ENCODE results near the gene ATXN7L1.

ATXN7L1 gene

DNA sequence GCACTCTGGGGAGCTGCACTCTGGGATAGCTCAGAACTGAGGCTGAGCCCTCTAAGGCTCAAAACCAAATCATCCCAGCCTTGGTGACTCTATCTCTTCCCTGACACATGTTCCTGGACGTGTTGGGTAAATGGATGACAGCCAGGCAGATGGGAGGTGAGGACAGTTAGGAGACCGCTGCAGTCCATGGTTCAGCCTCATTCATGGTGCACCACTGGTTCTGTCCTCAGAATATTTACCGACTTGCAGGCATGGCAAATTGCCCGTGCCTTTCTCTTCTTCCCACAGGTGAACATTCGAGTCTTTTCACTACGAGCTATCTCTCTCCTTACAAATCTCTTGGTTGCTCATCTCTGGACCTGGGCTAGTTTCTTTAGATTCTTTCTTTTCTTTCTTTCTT lies 214.8 kb downstream of the ATXN7L1 start:
- DNase-seq: no peak

DNA sequence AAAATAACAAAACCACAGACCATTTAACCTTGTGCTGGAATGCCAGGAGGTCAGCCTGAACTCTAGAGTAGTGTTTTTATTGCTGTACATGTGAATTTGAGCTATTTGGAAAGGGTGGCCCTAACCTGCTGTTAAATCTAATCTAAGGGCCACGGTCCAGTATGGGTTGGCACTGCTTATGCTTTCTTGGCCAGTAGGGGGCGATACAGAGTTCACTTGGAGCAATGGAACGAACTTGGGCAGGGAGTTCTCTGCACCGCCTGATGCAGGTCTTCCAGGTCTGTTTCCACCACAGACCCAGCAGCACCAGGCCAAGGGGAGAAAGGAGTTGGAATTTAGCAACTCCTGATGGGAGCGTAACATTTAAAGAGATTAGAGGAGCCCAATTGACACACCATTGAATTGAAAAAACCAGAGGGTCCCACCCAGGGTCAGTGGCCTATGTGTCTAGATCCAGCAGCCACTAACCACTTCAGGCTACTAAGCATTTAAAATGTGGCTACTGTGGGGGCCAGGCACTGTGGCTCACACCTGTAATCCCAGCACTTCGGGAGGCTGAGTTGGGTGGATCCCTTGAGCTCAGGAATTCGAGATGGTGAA lies 219.4 kb downstream of the ATXN7L1 start:
- peak; percentile 65 for DNase-seq

DNA sequence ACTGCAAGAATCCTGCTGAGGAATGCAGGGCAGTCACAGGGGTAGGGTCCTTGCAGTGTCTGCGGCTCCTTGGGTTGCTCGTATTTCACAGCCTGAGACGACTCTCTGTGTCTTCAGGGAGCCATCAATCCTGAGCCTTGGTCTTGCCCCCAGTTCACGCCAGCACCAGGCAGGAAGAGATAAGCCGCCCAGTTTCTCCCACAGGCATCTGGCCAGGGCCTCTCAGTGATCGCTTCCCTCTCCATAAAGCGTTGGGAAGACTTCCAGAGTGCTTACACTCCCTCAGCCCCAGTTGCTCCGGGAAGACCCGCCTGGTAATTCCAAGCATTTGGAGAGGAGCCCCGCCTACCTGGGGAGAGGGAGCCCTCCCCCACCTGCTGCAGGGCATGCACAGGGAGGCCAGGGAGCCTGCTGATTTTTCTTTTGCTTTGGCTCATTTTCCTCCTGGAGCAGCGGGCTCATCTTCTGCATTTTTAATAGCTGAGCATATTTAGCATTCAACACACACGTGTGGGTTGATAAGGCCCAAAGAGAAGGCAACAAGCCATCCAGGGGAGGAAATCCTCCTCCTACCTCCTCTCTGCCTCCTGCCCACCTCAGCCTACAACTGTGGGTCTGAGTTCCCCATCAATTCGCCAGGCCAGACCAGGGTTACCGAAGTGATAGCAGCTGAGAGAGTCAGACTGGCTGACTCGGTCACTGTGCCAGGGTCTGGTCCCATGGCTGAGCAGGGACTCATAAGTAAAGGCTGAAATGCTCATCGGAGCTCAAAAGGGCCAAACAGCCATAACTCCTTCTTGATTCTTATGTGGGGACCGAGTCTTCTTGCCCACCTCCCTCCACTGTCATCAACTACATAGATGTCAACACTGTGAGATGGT lies 220.7 kb downstream of the ATXN7L1 start:
- no peak for DNase-seq

DNA sequence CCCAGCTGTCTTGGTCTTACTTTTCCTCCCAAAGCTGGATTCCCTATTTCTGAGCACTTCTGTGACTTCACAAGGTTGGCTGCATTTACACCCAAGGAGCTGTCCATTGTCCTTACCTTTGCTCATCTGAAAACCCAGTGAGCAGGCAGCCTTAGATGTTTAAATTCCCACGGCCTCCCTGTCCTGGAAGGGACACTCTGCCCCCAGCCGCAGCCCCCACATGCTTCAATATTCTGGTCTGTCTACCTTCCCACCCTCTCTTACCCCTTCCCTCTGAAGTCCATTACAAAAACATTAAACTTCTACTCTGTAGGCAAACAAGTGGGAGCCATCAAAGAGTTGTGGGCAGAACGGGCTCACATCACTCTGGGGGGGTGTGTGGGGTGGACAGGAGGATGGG lies 221.3 kb downstream of the ATXN7L1 start:
- no peak for DNase-seq

DNA sequence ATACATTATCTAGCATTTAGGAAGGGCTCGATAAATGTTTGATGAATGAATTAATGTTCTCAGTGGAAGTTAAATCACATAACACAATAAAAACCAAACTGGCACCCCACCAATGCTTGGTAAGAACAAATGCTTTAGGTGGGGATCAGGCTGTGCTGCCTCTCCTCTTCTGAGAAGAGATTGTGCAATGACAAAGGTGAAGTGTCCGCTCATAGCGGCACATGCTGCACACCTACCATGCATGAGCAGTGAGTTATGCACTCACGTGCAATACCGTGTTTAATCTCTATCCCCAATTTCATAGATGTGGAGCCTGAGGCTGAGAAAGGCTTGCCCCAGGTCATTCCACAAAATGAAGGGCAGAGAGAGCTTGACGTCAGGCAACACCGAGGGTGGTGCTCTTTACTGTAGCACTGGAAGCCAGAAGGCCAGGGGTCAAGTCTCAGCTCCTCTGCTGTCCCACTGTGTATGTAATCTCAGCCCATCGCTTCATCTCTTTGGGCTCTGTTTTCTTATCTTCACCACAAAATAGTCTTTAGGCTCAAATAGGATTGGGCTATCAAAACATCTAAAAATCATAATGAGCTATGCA lies 222.2 kb downstream of the ATXN7L1 start:
- DNase-seq: no peak

DNA sequence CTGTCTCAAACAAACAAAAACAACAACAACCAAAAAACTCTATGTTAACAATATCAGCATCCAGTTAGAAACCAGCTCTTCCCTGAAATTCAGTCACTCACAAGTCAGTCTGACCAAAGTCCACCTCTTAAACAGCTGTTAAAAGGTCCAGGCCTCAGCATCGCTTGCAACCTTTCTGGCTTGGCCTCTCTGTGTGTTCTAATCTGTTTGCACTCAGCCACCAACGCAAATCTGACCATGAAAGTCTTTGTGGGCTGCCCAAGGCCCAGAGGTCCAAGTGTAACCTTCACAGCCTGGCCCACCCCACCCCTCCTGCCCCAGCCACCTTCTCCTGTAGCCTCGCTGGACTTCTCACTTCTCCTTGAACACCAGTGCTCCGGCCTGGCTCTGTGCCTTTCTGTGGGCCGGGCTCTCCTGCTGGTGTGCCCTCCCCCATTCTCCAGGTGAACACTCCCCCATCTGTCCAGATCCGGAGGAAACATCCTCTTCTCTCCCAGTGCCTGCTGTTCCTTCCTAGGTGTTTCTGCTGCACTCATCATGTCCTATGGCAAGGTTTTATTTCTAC lies 222.9 kb downstream of the ATXN7L1 start:
- no peak for DNase-seq

DNA sequence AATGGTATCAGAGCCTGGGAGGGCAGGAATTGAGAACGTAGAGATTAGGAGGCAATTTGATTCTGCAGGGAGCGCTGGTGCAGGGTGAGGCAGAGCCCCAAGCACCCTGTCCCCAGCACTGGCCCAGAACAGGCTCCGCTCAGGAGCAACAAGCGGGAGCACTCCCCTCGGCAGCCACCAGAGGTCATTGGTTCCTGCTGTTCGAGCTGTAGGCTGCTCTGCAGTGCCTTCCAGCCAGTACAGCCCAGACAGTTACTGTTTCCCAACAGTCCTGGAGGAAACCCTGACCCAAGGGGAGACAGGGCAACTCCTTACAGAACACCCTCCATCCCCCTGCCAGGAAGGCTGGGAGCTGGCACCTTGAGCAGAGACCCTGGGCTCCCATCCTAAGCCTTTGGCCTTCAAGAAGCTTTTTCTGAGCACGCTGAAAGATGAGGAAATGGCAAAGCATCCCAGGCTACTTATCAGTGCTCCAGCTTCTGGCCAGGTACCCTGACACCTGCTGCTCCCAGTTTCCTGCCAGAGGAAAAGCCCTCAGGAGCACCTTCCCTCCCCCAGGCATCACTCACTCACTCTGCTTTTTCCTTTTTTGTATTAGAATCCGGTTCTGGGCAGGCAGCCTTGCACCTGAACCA lies 223.9 kb downstream of the ATXN7L1 start:
- DNase-seq: peak; percentile 72

- no peak for DNase-seq
These were observed 224.6 kb downstream of the ATXN7L1 start for GRCh38 chr7:105651798-105652197.

DNA sequence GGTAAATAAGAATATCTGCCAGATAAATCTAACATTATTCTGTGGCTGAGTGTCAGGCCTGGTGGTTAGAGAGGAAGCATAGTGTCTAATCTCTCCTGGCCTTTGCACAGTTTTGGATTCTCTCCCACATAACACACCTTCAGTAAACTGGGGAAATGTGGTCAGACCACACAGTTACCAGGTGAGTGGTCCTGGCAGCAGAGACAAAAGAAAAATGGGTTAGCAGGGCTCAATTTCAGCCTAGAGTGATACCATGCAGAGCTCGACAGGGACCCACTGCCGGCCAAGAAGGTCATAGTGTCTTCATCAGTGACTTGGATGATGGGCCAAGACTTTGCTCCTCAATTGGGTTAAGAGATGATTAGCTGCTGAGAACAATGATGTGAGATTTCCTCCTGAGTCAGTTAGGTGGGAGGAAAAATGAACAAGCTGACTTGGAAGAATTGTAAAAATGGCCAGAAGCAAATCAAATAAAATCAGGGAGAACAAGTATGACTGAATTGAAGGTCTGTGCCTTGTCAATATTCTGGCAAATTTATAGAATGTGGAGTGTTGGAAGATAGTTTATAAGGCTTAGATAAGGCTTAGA lies 225.9 kb downstream of the ATXN7L1 start:
- DNase-seq: no peak

GRCh38 chr7:105649727-105650381 lies 226.5 kb downstream of the ATXN7L1 start:
- no peak for DNase-seq

DNA sequence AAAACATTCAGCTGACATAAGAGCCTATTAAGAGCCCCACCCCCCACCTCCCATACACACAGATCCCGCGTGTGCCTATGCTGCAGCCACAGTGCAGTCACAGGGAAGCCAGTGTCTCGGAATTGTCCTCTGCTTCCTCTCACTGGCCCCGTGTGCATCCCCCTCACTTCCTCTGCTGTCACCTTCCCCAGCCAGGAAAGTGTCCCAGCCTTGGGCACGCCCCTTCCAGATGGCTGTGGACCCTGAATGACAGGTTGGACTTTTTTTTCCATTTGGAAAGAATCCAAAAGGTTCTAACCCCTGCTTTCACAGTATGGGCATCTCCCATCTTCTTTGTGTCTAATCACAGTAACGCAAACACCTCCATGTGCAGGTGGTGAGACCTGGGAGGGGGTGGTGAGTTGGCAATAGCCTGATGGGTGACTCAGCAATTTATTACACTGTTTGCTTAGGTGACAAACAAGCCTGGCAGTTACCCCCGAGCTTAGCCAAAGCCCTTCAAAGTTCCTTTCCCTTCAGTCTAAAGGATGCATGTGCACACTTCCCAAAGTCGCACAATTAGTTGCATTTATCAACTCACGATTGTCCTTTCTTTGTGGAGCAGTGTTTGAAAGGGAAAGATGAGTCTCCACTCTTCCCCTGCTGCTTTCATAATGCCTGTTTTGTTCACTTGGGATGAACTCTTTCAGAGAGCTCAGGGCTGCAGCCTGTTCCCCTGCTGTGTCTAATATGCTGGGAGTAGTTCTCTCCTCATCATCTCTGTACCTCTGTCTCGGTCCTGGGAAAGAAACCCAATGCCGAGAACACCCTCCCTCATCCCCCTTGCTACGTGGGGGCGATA lies 227.6 kb downstream of the ATXN7L1 start:
- no peak for DNase-seq

GRCh38 chr7:105647591-105647990 lies 228.8 kb downstream of the ATXN7L1 start:
- DNase-seq: no peak

DNA sequence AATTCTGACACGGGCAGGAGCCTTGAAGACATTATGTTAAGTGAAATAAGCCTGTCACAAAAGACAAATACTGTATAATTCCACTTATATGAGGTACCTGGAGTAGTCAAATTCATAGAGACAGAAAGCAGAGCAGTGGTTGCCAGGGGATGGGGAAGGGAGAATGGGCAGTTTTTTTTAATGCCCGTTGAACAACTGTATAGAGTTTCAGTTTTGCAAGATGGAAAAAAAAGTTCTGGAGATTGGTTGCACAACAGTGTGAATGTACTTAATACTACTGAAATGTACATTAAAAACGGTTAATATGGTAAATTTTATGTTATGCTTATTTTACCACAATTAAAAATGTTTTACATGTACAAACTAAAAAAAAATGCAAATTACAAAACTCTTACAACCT lies 231.5 kb downstream of the ATXN7L1 start:
- no peak for DNase-seq

- no peak for DNase-seq
These were observed 232.5 kb downstream of the ATXN7L1 start for GRCh38 chr7:105643851-105644250.

DNA sequence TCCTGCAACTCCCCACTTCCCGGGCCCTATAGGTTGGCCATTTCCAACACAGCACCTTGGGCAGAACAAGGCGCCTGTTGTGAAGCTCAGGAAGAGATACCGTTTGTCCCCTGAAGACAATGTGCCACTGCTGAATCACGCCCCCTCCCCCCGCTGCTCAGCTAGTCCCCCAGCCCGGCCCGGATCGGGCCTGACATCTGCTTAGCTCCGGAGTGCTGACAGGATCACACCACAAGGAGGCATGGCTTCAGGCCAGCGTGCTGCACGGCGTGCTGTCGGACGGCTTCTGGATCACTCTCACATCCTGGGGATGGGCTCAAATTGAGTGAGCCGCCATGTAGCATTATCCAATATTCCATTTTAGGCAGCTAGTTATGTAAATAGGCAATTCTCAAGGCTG lies 233.0 kb downstream of the ATXN7L1 start:
- no peak for DNase-seq

GRCh38 chr7:105642264-105642663 lies 234.1 kb downstream of the ATXN7L1 start:
- DNase-seq: no peak

DNA sequence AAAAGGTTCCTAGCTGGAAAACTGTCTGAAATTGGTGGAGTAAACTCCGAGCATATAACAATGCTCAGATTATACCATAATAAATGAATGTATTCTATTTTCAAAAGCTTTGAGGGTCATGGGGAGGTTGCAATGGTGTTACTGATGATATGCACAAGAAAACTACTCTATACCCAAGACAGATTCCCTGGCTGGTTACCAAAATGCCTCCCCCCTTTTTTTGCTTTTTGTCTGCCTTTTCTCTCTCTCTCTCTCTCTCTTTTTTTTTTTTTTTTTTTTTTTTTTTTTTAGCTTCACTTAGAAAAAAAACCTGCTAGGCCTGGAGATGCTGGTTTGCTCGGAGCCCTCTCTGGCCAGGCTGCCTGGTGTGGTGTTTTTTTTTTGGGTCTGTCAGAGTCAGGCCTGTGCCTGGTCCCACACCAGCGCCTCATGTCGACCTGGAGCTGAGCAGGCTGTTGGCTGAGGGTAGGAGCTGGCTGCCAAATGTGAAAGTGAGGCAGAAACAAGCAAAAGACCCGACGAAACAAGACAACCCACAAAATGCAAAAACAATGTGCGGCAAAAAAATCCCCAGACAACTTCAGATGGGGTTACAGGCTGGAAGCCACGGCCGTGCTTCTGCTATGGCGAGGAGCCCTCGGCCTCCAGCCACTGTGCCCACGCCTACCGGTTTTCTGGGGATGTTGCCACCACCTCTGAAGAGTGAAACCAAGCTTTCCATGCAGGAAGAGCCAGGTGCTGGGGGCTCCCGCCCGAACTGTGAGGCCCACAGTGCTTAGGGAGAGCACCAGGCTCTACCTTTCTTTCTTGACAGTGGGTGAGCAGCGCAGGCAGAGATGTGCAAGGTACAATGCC lies 235.2 kb downstream of the ATXN7L1 start:
- no peak for DNase-seq

DNA sequence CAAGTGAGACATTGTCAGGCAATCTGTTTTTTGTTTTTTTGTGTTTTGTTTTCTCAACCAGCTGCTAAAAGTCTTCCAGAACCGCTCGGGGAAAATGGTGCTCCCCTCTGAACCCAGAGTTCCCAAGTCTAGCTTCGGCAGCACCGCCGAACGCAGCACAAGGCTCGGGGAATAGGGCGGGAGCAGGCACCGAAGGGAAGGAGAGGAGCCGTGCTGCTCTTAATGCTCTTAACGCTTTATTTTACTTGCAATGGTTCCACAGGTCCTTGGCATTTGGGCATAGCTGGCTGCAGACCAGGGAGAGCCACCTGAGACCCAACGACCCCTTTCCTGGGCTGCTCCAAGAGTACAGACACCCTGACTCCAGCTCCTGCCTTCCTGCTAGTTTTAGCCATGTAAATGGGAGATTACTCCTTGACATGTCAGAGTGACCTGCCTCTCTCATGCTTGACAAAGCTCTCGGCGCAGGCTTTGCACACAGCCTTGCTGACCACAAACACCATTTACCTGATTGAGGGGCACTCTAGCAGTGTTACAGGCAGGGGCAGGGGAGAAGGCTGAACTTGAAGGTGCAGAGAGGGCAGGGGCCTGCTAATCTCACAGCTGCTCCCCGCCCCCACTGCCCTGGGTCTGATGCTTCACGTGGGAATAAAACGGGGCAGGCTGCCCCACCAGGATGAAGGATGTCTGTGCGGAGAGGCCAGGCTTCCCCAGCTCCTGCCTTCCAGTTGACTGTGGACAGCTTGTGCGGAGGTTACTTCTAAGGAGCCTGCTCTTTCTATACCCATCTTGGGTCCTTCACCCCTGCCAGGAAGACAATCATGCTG lies 236.5 kb downstream of the ATXN7L1 start:
- no peak for DNase-seq

DNA sequence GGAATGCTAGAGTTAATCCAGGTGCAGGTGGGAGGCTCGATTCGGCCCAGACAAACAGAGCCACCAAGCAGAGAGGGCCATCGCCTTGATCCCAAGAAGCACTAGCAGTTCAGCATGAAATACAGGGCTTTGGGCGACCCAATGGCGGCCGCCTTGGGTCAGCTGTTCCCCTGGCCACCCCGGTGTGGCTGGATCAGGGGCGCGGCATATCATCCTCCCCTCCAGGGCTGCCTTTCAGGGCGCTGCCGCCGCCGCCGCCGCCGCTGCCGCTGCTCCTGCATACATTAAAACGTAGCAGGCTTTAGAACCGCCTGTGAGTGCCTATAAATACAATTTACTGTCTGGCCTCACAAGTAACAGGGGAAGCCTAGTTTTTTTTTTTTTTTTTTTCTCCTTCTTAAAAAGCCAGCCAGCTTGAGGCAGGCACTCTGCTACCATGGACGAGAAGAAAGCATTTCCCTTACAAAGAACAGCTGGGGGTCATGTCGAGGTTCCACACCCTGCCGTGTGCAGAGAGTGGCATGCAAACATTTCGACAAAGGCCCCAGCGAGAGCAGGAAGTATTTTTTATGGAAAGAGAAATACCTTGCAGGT lies 237.4 kb downstream of the ATXN7L1 start:
- no peak for DNase-seq

All from activated T-cell treated with anti-CD3 and anti-CD28 coated beads, Interleukin-2, amount 50 U/mL, for 1 hour (primary cell).